PC-9 (cell line): Measurements from ENCODE around the gene MNS1. TPM values are rescaled to one million over a fixed set of nuclear protein-coding genes. Genes with fewer than 3 reads are reported as not detected.

Experiments used
- BruUV-seq: library from RNA; stranded (reverse); fragments of 400-500 nt; replicated peaks from 2 replicates; lab custom pipeline; 2021; lab: Mats Ljungman, UMichigan
- CTCF ChIA-PET: fragments of 300-600 bp; sonication (Branson Sonifier 250); formaldehyde crosslinking; loops from one replicate; lab custom pipeline; 2022; ENCODE audit warnings: antibody characterized with exemption; lab: Charles Lee
- POLR2A ChIA-PET: fragments of 300-600 bp; sonication (Branson Sonifier 250); formaldehyde crosslinking; loops from one replicate; lab custom pipeline; 2022; ENCODE audit warnings: antibody characterized with exemption; ENCODE audit not compliant: unreplicated experiment; lab: Charles Lee
- DNase-seq, 2 experiments: peaks; one replicate each; pipeline versions ENCODE4 v3.0.0 to v3.0.0-alpha.2; 2015 to 2022; ENCODE audit warnings: mixed read lengths in 1 of 2
- H2AFZ ChIP-seq: fragments of 200-600 bp; sonication (generic); 2 replicates; pipeline ENCODE4 v1.8.1; 2017; ENCODE audit warnings: antibody characterized with exemption
- H3F3A ChIP-seq: fragments of 200-600 bp; sonication (generic); 2 replicates; pipeline ENCODE4 v1.8.1; 2017; ENCODE audit warnings: antibody characterized with exemption, mild to moderate bottlenecking, low read depth; ENCODE audit not compliant: insufficient read depth
- H3K27ac ChIP-seq: fragments of 200-600 bp; sonication (generic); 2 replicates; pipeline ENCODE4 v1.6.1; 2016; ENCODE audit warnings: mixed run types
- H3K27me3 ChIP-seq: fragments of 200-600 bp; sonication (generic); 2 replicates; pipeline ENCODE4 v1.6.1; 2016; ENCODE audit warnings: low read depth, mixed run types; ENCODE audit not compliant: insufficient read depth
- H3K36me3 ChIP-seq: fragments of 200-600 bp; sonication (generic); 2 replicates; pipeline ENCODE4 v1.6.1; 2016; ENCODE audit warnings: low read depth, mixed run types
- H3K4me1 ChIP-seq: fragments of 200-600 bp; sonication (generic); replicated peaks from 2 replicates; pipeline ENCODE4 v1.6.1; 2016; ENCODE audit warnings: mixed run types; ENCODE audit not compliant: insufficient read depth
- H3K4me2 ChIP-seq: fragments of 200-600 bp; sonication (generic); 2 replicates; pipeline ENCODE4 v1.6.1; 2017; ENCODE audit warnings: mixed run types
- H3K4me3 ChIP-seq: fragments of 200-600 bp; sonication (generic); 2 replicates; pipeline ENCODE4 v1.6.1; 2016; ENCODE audit warnings: mixed run types
- H3K79me2 ChIP-seq: fragments of 200-600 bp; sonication (generic); 2 replicates; pipeline ENCODE4 v1.6.1; 2017; ENCODE audit warnings: low read depth, mixed run types
- H3K9me2 ChIP-seq: fragments of 200-600 bp; sonication (generic); 2 replicates; pipeline ENCODE4 v1.8.1; 2017; ENCODE audit warnings: mild to moderate bottlenecking; ENCODE audit not compliant: insufficient read depth
- H3K9me3 ChIP-seq: fragments of 200-600 bp; sonication (generic); 2 replicates; pipeline ENCODE4 v1.8.1; 2016; ENCODE audit warnings: low read depth; ENCODE audit not compliant: insufficient read depth
- H4K20me1 ChIP-seq: fragments of 200-600 bp; sonication (generic); 2 replicates; pipeline ENCODE4 v1.8.1; 2017; ENCODE audit not compliant: insufficient read depth
- EZH2 ChIP-seq: fragments of 200-600 bp; sonication (generic); IDR thresholded peaks from 2 replicates; pipeline ENCODE4 v1.8.0; 2017; ENCODE audit warnings: antibody characterized with exemption, low read depth
- intact Hi-C: fragments of 100-400 bp; cut with micrococcal nuclease; formaldehyde crosslinking; loops from one replicate; pipeline ENCODE4 v1.10.0; 2022; ENCODE audit not compliant: unreplicated experiment
- total RNA-seq: library from RNA; stranded (reverse); gene quantifications from 2 replicates; pipeline ENCODE4 v1.2.3, GENCODE V29; 2021
- TF ChIP-seq, protein P1 (sequence below): fragments of 200-600 bp; sonication (generic); conservative IDR thresholded peaks from 2 replicates; pipeline ENCODE4 v1.6.1; 2017; ENCODE audit warnings: mixed run types, antibody characterized with exemption, mild to moderate bottlenecking, moderate library complexity

MNS1 gene
- total RNA-seq, 1 experiment from 2014 or later: 16.2 TPM

DNA sequence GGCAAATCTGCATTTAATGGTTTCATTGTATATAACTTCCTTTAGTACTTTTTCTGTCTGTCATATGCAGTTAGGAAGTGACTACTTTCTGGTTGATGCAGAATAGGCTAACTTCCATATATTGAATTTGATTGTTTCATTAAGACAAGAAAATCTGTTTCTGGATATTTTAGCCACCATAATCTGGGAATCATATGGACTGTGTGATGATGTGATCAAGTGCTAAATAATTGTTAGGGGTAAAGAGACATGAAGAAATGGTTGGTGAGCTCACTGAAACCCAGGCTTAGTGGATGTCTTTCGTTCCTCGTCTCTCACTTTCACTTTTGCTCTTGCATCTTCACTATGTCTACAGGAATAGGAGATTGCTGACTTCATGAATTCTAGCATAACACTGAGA, 3.5 kb upstream of the MNS1 start:
- Histone ChIP-seq H3K4me3 (no peak overlapping the region), H3K4me1 (peaks cover 5% of the 10 kb centered on the region; the same call in 1 of the 2 replicates)

DNA sequence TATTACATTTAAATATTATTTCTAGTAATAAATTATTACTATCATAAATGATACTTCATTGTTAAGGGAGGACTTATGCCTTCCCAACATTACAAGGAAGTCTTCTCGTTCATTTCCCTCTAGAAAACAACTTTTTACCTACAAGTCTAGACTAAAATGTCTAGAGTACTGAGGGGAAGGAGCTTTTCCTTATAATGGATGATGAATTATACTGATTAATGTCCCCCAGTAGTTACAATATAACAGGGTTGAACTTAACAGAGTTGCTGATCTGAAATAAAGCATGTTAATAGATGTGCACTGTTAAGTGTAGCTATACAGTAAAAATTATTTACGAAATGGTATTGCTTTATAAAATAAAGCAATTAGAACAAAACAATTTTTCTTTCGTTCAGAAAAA, 2.7 kb upstream of the MNS1 start:
- no TSS peak for BruUV-seq
- no peaks in the 10 kb centered on the region for H4K20me1 ChIP-seq
- POLR2A ChIA-PET: interaction anchor here (0.7 kb wide), 1 partner anchor 312 kb away, joined by 4 read pairs; no protein-coding TSS in a partner anchor
- no peak overlapping the region for H3K4me3 ChIP-seq
- no peak overlapping the region for H3K27ac ChIP-seq
- TF ChIP-seq, protein P1, sequence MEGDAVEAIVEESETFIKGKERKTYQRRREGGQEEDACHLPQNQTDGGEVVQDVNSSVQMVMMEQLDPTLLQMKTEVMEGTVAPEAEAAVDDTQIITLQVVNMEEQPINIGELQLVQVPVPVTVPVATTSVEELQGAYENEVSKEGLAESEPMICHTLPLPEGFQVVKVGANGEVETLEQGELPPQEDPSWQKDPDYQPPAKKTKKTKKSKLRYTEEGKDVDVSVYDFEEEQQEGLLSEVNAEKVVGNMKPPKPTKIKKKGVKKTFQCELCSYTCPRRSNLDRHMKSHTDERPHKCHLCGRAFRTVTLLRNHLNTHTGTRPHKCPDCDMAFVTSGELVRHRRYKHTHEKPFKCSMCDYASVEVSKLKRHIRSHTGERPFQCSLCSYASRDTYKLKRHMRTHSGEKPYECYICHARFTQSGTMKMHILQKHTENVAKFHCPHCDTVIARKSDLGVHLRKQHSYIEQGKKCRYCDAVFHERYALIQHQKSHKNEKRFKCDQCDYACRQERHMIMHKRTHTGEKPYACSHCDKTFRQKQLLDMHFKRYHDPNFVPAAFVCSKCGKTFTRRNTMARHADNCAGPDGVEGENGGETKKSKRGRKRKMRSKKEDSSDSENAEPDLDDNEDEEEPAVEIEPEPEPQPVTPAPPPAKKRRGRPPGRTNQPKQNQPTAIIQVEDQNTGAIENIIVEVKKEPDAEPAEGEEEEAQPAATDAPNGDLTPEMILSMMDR: no peak
- no peak for TF ChIP-seq EZH2
- H3K27me3 ChIP-seq: no peaks in the 10 kb centered on the region
- no peak for DNase-seq
- H3K9me2 ChIP-seq: no peaks in the 10 kb centered on the region
- no peak overlapping the region for H2AFZ ChIP-seq
- CTCF ChIA-PET: interaction anchor here (0.6 kb wide), 1 partner anchor 22 kb away, joined by 3 read pairs; no protein-coding TSS in a partner anchor
- H3K4me1 ChIP-seq: peaks cover 5% of the 10 kb centered on the region; the same call in 1 of the 2 replicates
- no peaks in the 10 kb centered on the region for H3K36me3 ChIP-seq
- H3F3A ChIP-seq: no peaks in the 10 kb centered on the region
- intact Hi-C loops: no loop called here
- no peak overlapping the region for H3K4me2 ChIP-seq
- no peaks in the 10 kb centered on the region for H3K9me3 ChIP-seq
- H3K79me2 ChIP-seq: no peaks in the 10 kb centered on the region

More for the DNA sequence above, 3.5 kb upstream of the MNS1 start:
- H3K4me2 ChIP-seq: no peak overlapping the region
- no peaks in the 10 kb centered on the region for H3K9me2 ChIP-seq
- BruUV-seq: no TSS peak
- no peak overlapping the region for H2AFZ ChIP-seq
- no peaks in the 10 kb centered on the region for H3K27me3 ChIP-seq
- ChIA-PET POLR2A (no interaction called here), CTCF (no interaction called here)
- no peaks in the 10 kb centered on the region for H3K9me3 ChIP-seq
- H3K79me2 ChIP-seq: no peaks in the 10 kb centered on the region
- H3K36me3 ChIP-seq: no peaks in the 10 kb centered on the region
- H3F3A ChIP-seq: no peaks in the 10 kb centered on the region
- intact Hi-C loops: no loop called here
- no peak overlapping the region for H3K27ac ChIP-seq
- TF ChIP-seq, protein P1: no peak
- TF ChIP-seq EZH2: no peak
- H4K20me1 ChIP-seq: no peaks in the 10 kb centered on the region
- no peak for DNase-seq

DNA sequence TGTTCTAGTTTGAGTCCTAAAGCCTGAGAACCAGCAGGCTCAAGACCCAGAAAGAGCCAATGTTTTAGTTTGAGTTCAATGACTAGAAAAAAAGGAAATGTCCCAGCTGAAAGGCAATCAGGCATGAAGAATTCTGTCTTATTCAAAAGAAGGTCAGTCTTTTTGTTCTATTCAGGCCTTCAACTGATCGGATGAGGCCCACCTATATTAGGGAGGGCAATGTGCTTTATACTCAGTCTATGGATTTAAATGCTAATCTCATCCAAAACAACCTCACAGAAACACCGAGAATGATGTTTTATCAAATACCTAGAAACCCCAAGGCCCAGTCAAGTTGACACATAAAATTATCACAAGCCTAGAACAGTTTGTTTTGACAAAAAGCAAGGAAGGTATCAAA, 4.0 kb downstream of the MNS1 start:
- Histone ChIP-seq H3K79me2 (no peaks in the 10 kb centered on the region), H3K9me2 (no peaks in the 10 kb centered on the region), H3K4me1 (peaks cover 5% of the 10 kb centered on the region; the same call in 1 of the 2 replicates), H3K36me3 (no peaks in the 10 kb centered on the region), H3K27me3 (no peaks in the 10 kb centered on the region), H3K27ac (no peak overlapping the region), H3F3A (no peaks in the 10 kb centered on the region), H4K20me1 (no peaks in the 10 kb centered on the region), H2AFZ (no peak overlapping the region), H3K9me3 (no peaks in the 10 kb centered on the region), H3K4me3 (no peak overlapping the region), H3K4me2 (no peak overlapping the region)
- no TSS peak for BruUV-seq
- intact Hi-C loops: no loop called here
- TF ChIP-seq, protein P1: no peak
- TF ChIP-seq EZH2: no peak
- POLR2A ChIA-PET: no interaction called here
- CTCF ChIA-PET: interaction anchor here (0.9 kb wide), 1 partner anchor 30 kb away, joined by 3 read pairs; no protein-coding TSS in a partner anchor
- DNase-seq: no peak
